Measurements from ENCODE around the gene SCN4B. TPM values are rescaled to one million over a fixed set of nuclear protein-coding genes. Genes with fewer than 3 reads are reported as not detected.

Gene SCN4B
- total and polyA plus RNA-seq, 2 of the 4 experiments (the other 2 are of a cell fraction): 0.18 to 0.44 TPM

DNA sequence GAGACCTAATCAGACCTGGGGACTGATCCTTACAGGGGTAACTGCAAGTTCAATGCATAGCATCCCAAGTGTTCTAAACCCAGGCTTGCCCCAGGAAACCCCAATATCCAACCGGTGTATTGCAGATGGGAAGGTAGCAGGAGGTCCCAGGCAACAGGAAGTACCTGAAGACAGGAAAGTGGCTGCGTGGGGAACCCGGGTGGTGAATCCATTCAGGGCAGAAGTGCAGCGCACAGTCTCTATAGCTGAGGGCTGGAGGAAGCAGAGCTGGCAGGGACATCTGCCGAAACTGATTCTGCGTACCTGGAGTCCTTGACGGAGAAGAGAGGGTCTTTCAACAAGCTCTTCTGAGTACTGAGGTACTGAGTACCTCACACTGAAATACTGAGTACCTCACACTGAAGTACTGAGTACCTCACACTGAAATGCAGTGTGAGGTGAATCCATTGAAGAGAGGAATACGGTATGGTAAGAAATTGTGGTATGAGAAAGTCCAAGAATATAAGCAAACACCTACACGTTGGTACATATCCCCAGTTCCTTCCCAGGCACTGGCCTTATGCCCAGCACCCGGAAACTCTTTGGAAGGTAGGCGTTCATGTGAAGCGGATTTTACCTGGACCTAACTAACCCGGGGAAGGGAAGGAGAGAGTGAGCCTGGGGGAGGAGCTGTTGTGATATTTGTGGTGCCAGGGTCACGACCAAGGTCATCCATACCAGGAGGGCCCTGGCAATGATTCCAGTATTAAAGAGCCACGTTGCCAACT is 20.1 kb downstream of the SCN4B start:
- DNase-seq: no peak
- Histone ChIP-seq H2BK20ac (ENCODE audit: low read depth, low read length) (no peak overlapping the region), H4K91ac (ENCODE audit: insufficient read depth, low read depth, low read length) (no peak overlapping the region), H2BK15ac (ENCODE audit: low read depth, low read length) (no peak overlapping the region), H3K9me3 (ENCODE audit: control insufficient read depth, insufficient read depth, low read length) (no peaks in the 10 kb centered on the region), H3K79me1 (ENCODE audit: low read depth in 1 of 2, low read length in 2 of 2) (no peaks in the 10 kb centered on the region), H3K56ac (ENCODE audit: extremely low read depth, insufficient read depth, low read length) (no peak overlapping the region), H2AK5ac (ENCODE audit: low read depth, low read length) (no peak overlapping the region), H4K20me1 (ENCODE audit: insufficient read depth, low read length) (no peaks in the 10 kb centered on the region), H3K9ac (ENCODE audit: low read depth, low read length) (no peak overlapping the region), H3K27ac (ENCODE audit: insufficient read depth, low read length) (no peak overlapping the region), H4K8ac (ENCODE audit: low read depth in 2 of 2, low read length in 2 of 2) (no peak overlapping the region), H3K4me3 (ENCODE audit: insufficient read depth, low read depth, low read length) (no peak overlapping the region), H3K14ac (replicated peaks; ENCODE audit: low read depth, low read length) (no peak overlapping the region), H3K9me1 (ENCODE audit: insufficient read depth, low read length) (no peaks in the 10 kb centered on the region), H3K4me2 (ENCODE audit: low read depth, low read length) (no peak overlapping the region), H2BK120ac (ENCODE audit: low read depth, low read length) (no peak overlapping the region), H3K4me1 (ENCODE audit: control insufficient read depth, insufficient read depth, low read length) (no peaks in the 10 kb centered on the region), H2BK5ac (ENCODE audit: low read depth, low read length, poor library complexity, severe bottlenecking) (no peak overlapping the region), H3K23ac (ENCODE audit: low read depth, low read length) (no peak overlapping the region), H2AFZ (replicated peaks; ENCODE audit: low read length, poor library complexity) (no peak overlapping the region), H3K4ac (ENCODE audit: low read depth, low read length) (no peak overlapping the region), H3K18ac (ENCODE audit: low read depth, low read length) (no peak overlapping the region), H4K5ac (ENCODE audit: low read depth, low read length) (no peak overlapping the region), H3K36me3 (ENCODE audit: control insufficient read depth, insufficient read depth, low read length) (no peaks in the 10 kb centered on the region), H3K27me3 (ENCODE audit: control insufficient read depth, insufficient read depth, low read length) (peaks cover 6% of the 10 kb centered on the region), H2AK9ac (replicated peaks; ENCODE audit: low read depth, low read length, poor library complexity) (no peak overlapping the region)
- TF ChIP-seq BHLHE40 (IDR thresholded peaks at IDR 0.05; ENCODE audit: low read depth, low read length) (no peak), FOS (IDR thresholded peaks at IDR 0.05; ENCODE audit: low read depth, low read length) (no peak), RFX5 (IDR thresholded peaks at IDR 0.05; ENCODE audit: low read depth, low read length) (no peak), MAZ (IDR thresholded peaks at IDR 0.05; ENCODE audit: borderline replicate concordance, low read depth, low read length) (no peak), RAD21 (IDR thresholded peaks at IDR 0.05; ENCODE audit: low read length) (no peak), CEBPB (IDR thresholded peaks at IDR 0.05; ENCODE audit: low read depth, low read length) (no peak), SMC3 (IDR thresholded peaks at IDR 0.05; ENCODE audit: low read depth, low read length) (no peak), MAFK (IDR thresholded peaks at IDR 0.05; ENCODE audit: low read depth, low read length) (no peak), RCOR1 (IDR thresholded peaks at IDR 0.05; ENCODE audit: insufficient replicate concordance, low read length) (no peak), NFE2L2 (IDR thresholded peaks at IDR 0.05; ENCODE audit: low read depth, low read length) (no peak), MXI1 (IDR thresholded peaks at IDR 0.05; ENCODE audit: borderline replicate concordance, low read depth, low read length) (no peak)
- TF ChIP-seq, protein P1, sequence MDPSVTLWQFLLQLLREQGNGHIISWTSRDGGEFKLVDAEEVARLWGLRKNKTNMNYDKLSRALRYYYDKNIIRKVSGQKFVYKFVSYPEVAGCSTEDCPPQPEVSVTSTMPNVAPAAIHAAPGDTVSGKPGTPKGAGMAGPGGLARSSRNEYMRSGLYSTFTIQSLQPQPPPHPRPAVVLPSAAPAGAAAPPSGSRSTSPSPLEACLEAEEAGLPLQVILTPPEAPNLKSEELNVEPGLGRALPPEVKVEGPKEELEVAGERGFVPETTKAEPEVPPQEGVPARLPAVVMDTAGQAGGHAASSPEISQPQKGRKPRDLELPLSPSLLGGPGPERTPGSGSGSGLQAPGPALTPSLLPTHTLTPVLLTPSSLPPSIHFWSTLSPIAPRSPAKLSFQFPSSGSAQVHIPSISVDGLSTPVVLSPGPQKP (IDR thresholded peaks at IDR 0.05; ENCODE audit: borderline replicate concordance, low read depth, low read length): no peak
- TF ChIP-seq, protein P2, sequence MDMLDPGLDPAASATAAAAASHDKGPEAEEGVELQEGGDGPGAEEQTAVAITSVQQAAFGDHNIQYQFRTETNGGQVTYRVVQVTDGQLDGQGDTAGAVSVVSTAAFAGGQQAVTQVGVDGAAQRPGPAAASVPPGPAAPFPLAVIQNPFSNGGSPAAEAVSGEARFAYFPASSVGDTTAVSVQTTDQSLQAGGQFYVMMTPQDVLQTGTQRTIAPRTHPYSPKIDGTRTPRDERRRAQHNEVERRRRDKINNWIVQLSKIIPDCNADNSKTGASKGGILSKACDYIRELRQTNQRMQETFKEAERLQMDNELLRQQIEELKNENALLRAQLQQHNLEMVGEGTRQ (IDR thresholded peaks at IDR 0.05; ENCODE audit: low read depth, low read length): no peak
- TF ChIP-seq, protein P3, sequence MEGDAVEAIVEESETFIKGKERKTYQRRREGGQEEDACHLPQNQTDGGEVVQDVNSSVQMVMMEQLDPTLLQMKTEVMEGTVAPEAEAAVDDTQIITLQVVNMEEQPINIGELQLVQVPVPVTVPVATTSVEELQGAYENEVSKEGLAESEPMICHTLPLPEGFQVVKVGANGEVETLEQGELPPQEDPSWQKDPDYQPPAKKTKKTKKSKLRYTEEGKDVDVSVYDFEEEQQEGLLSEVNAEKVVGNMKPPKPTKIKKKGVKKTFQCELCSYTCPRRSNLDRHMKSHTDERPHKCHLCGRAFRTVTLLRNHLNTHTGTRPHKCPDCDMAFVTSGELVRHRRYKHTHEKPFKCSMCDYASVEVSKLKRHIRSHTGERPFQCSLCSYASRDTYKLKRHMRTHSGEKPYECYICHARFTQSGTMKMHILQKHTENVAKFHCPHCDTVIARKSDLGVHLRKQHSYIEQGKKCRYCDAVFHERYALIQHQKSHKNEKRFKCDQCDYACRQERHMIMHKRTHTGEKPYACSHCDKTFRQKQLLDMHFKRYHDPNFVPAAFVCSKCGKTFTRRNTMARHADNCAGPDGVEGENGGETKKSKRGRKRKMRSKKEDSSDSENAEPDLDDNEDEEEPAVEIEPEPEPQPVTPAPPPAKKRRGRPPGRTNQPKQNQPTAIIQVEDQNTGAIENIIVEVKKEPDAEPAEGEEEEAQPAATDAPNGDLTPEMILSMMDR (conservative IDR thresholded peaks at IDR 0.05; ENCODE audit: low read depth, low read length): no peak
- POLR2A ChIA-PET (ENCODE audit: unreplicated experiment): no interaction called here
- no TSS peak for BruUV-seq (replicated peaks)
- 76% methylated on average over 4 of the region's 15 CpGs; no CpG with 5 or more reads in 1 of the 2 experiments for WGBS, 2 experiments (ENCODE audit: extremely low coverage in 2 of 2, insufficient read length in 1 of 2)
- ATAC-seq (ENCODE audit: low read depth): no peak
- intact Hi-C loops (cut with micrococcal nuclease): no loop called here
- dilution Hi-C loops (cut with HindIII; ENCODE audit: low sequenced_read_pairs, unreplicated experiment): no loop called here
- in situ Hi-C loops (cut with MboI; ENCODE audit: low sequenced_read_pairs): no loop called here
- CTCF ChIA-PET: no interaction called here
